Measurements from ENCODE around the gene TUBA1B. TPM values are rescaled to one million over a fixed set of nuclear protein-coding genes. Genes with fewer than 3 reads are reported as not detected.

Gene TUBA1B
- total and polyA plus RNA-seq, 2 of the 8 experiments (the other 6 are each of a cell fraction or from before 2014, with no cell fraction given) = 2,092 to 6,837 TPM

GRCh38 chr12:49147384-49147783, 16.2 kb upstream of the TUBA1B start:
- no peaks in the 10 kb centered on the region; the same call in 1 of the 2 replicates for H3K23me2 ChIP-seq (ENCODE audit: low read depth, low read length)
- H3K56ac ChIP-seq (replicated peaks; ENCODE audit: insufficient read length, low read depth, low read length) = no peak overlapping the region
- WGBS, 2 experiments (ENCODE audit: extremely low coverage in 1 of 2, insufficient coverage in 1 of 2, insufficient read length in 1 of 2, insufficient replicate concordance in 2 of 2, low coverage in 1 of 2, low lambda C conversion rate in 2 of 2, missing lambda C conversion rate in 1 of 2) = 96% methylated on average over 2 of the region's 2 CpGs; no CpG with 5 or more reads in 1 of the 2 experiments
- no peak for DNase-seq (ENCODE audit: low read depth in 1 of 2, low spot score in 2 of 2)
- H4K8ac ChIP-seq (ENCODE audit: extremely low read depth, insufficient read depth, low read length) = no peak overlapping the region
- no peaks in the 10 kb centered on the region for H3K36me3 ChIP-seq (ENCODE audit: control insufficient read depth in 2 of 4, insufficient read depth in 4 of 4, low read length in 3 of 4)
- H2BK12ac ChIP-seq (ENCODE audit: low read depth, low read length) = no peak overlapping the region
- no peak overlapping the region for H4K91ac ChIP-seq (replicated peaks; ENCODE audit: insufficient read length, low read length)
- no peak overlapping the region for H2BK15ac ChIP-seq (ENCODE audit: low read length)
- H3K27me3 ChIP-seq (replicated peaks in 1 of 4; ENCODE audit: control insufficient read depth in 3 of 4, extremely low read depth in 1 of 4, insufficient read depth in 3 of 4, low read length in 3 of 4) = no peaks in the 10 kb centered on the region
- H2BK5ac ChIP-seq (ENCODE audit: low read depth, low read length) = no peak overlapping the region
- H3K14ac ChIP-seq (ENCODE audit: insufficient read length) = no peak overlapping the region
- CTCF ChIA-PET (ENCODE audit: partially characterized antibody) = interaction anchor here (1.5 kb wide), 1 partner anchor 59 kb away, joined by 4 read pairs; no protein-coding TSS in a partner anchor
- H2BK120ac ChIP-seq (replicated peaks; ENCODE audit: low read depth, low read length) = no peak overlapping the region
- no peak overlapping the region for H3K4ac ChIP-seq (replicated peaks; ENCODE audit: insufficient read length, low read depth, low read length)
- no peak overlapping the region for H3K27ac ChIP-seq (ENCODE audit: low read depth, low read length)
- no peak for FAIRE-seq
- no peaks in the 10 kb centered on the region for H3K9me3 ChIP-seq (ENCODE audit: insufficient read depth in 2 of 2, low read depth in 1 of 2, low read length in 1 of 2)
- H3K18ac ChIP-seq (ENCODE audit: extremely low read depth, low read length) = no peak overlapping the region
- no peak overlapping the region; a peak in 1 of 7 replicates for H3K9ac ChIP-seq (replicated peaks in 1 of 4; ENCODE audit: extremely low read depth in 1 of 4, low read depth in 3 of 4, low read length in 3 of 4)
- no peak overlapping the region for H4K5ac ChIP-seq (ENCODE audit: insufficient read length, low read depth, low read length)
- H3K79me2 ChIP-seq (ENCODE audit: control insufficient read depth in 1 of 2, insufficient read depth in 2 of 2, low read length in 2 of 2) = no peaks in the 10 kb centered on the region
- no peaks in the 10 kb centered on the region for H4K20me1 ChIP-seq (replicated peaks in 1 of 2; ENCODE audit: control insufficient read depth in 1 of 2, insufficient read depth in 2 of 2, low read length in 2 of 2)
- no peaks in the 10 kb centered on the region for H3K4me1 ChIP-seq (replicated peaks in 1 of 4; ENCODE audit: control insufficient read depth in 3 of 4, insufficient read depth in 4 of 4, low read length in 3 of 4)
- no peak overlapping the region for H3K23ac ChIP-seq (ENCODE audit: insufficient read length)
- no peak overlapping the region for H3K4me3 ChIP-seq (ENCODE audit: extremely low read depth in 1 of 4, insufficient read depth in 2 of 4, low read depth in 3 of 4, low read length in 4 of 4)
- no peak overlapping the region for H2AK5ac ChIP-seq (ENCODE audit: low read depth, low read length)
- H2AFZ ChIP-seq (ENCODE audit: low read length) = no peak overlapping the region
- POLR2A ChIA-PET (ENCODE audit: partially characterized antibody) = interaction anchor here (1.9 to 13.9 kb wide), 2 partner anchors 13 to 18 kb away, joined by 5 to 132 read pairs; partner anchors contain the start of gene TUBA1B
- H2BK20ac ChIP-seq (ENCODE audit: low read length) = no peak overlapping the region
- no peaks in the 10 kb centered on the region for H3K79me1 ChIP-seq (ENCODE audit: low read depth, low read length)
- H3K4me2 ChIP-seq (ENCODE audit: insufficient read depth in 1 of 2, low read depth in 2 of 2, low read length in 2 of 2) = no peak overlapping the region
- TF ChIP-seq SIX5 (IDR thresholded peaks at IDR 0.05; ENCODE audit: low read depth, low read length) = no peak
- TF ChIP-seq ASH2L (IDR thresholded peaks at IDR 0.05; ENCODE audit: low read length) = no peak
- TF ChIP-seq CREB1 (IDR thresholded peaks at IDR 0.05) = no peak
- TF ChIP-seq CTBP2 (IDR thresholded peaks at IDR 0.05; ENCODE audit: borderline replicate concordance, insufficient read depth, insufficient read length, low read length) = no peak
- no peak for TF ChIP-seq CEBPB (IDR thresholded peaks at IDR 0.05; ENCODE audit: low read depth, low read length)
- TF ChIP-seq BCL11A (IDR thresholded peaks at IDR 0.05; ENCODE audit: low read depth in 2 of 2, low read length in 2 of 2) = no peak
- TF ChIP-seq JUN (IDR thresholded peaks at IDR 0.05; ENCODE audit: low read depth, low read length) = no peak
- TF ChIP-seq SRF (IDR thresholded peaks at IDR 0.05; ENCODE audit: low read depth, low read length) = no peak
- TF ChIP-seq GABPA (IDR thresholded peaks at IDR 0.05; ENCODE audit: borderline replicate concordance, insufficient read depth, low read length) = no peak
- no peak for TF ChIP-seq EP300 (IDR thresholded peaks at IDR 0.05; ENCODE audit: borderline replicate concordance in 1 of 2, low read depth in 2 of 2, low read length in 2 of 2)
- no peak for TF ChIP-seq HDAC2 (IDR thresholded peaks at IDR 0.05; ENCODE audit: borderline replicate concordance in 1 of 2, low read depth in 2 of 2, low read length in 2 of 2)
- TF ChIP-seq RAD21 (IDR thresholded peaks at IDR 0.05 in 1 of 2, conservative IDR thresholded peaks at IDR 0.05 in 1 of 2; ENCODE audit: low read depth in 2 of 2, low read length in 2 of 2) = no peak
- no peak for TF ChIP-seq POLR2A (IDR thresholded peaks at IDR 0.05; ENCODE audit: control extremely low read depth in 1 of 2, low read depth in 2 of 2, low read length in 2 of 2)
- no peak for TF ChIP-seq KDM4A (IDR thresholded peaks at IDR 0.05; ENCODE audit: low read depth, low read length, severe bottlenecking)
- no peak for TF ChIP-seq CHD1 (IDR thresholded peaks at IDR 0.05; ENCODE audit: low read depth, low read length)
